ENCODE results near the gene GON4L. TPM values are rescaled to one million over a fixed set of nuclear protein-coding genes. Genes with fewer than 3 reads are reported as not detected.

The GON4L gene
- total RNA-seq, 1 donor from 2014 or later = 57.0 TPM

- H3K4me3 Mint-ChIP-seq (ENCODE audit: unreplicated experiment) = peak overlapping the region; percentile 93
- no peaks in the 10 kb centered on the region for H3K27me3 Mint-ChIP-seq (ENCODE audit: unreplicated experiment)
- TF ChIP-seq CTCF (IDR thresholded peaks at IDR 0.05) = no peak
- H3K4me1 Mint-ChIP-seq (ENCODE audit: unreplicated experiment) = peaks cover 4% of the 10 kb centered on the region
- H3K9me3 Mint-ChIP-seq (ENCODE audit: unreplicated experiment) = no peaks in the 10 kb centered on the region
- H3K36me3 Mint-ChIP-seq (ENCODE audit: unreplicated experiment) = peaks cover 3% of the 10 kb centered on the region
- DNase-seq (ENCODE audit: extremely low spot score, unreplicated experiment) = no peak
- peak overlapping the region; percentile 89 for H3K27ac Mint-ChIP-seq (ENCODE audit: unreplicated experiment)
These were observed 112.2 kb downstream of the GON4L start for GRCh38 chr1:155744711-155745283.

GRCh38 chr1:155741908-155742307, 115.1 kb downstream of the GON4L start:
- no peak for DNase-seq (ENCODE audit: extremely low spot score, unreplicated experiment)
- H3K4me1 Mint-ChIP-seq (ENCODE audit: unreplicated experiment) = peaks cover 4% of the 10 kb centered on the region
- H3K36me3 Mint-ChIP-seq (ENCODE audit: unreplicated experiment) = peaks cover 10% of the 10 kb centered on the region
- H3K9me3 Mint-ChIP-seq (ENCODE audit: unreplicated experiment) = no peaks in the 10 kb centered on the region
- H3K4me3 Mint-ChIP-seq (ENCODE audit: unreplicated experiment) = no peak overlapping the region
- TF ChIP-seq CTCF (IDR thresholded peaks at IDR 0.05) = no peak
- no peaks in the 10 kb centered on the region for H3K27me3 Mint-ChIP-seq (ENCODE audit: unreplicated experiment)
- no peak overlapping the region for H3K27ac Mint-ChIP-seq (ENCODE audit: unreplicated experiment)

GRCh38 chr1:155740995-155741394, 116.0 kb downstream of the GON4L start:
- DNase-seq (ENCODE audit: extremely low spot score, unreplicated experiment) = no peak
- H3K9me3 Mint-ChIP-seq (ENCODE audit: unreplicated experiment) = no peaks in the 10 kb centered on the region
- H3K27ac Mint-ChIP-seq (ENCODE audit: unreplicated experiment) = no peak overlapping the region
- H3K4me1 Mint-ChIP-seq (ENCODE audit: unreplicated experiment) = peaks cover 4% of the 10 kb centered on the region
- peaks cover 12% of the 10 kb centered on the region for H3K36me3 Mint-ChIP-seq (ENCODE audit: unreplicated experiment)
- no peak overlapping the region for H3K4me3 Mint-ChIP-seq (ENCODE audit: unreplicated experiment)
- TF ChIP-seq CTCF (IDR thresholded peaks at IDR 0.05) = no peak
- H3K27me3 Mint-ChIP-seq (ENCODE audit: unreplicated experiment) = no peaks in the 10 kb centered on the region

GRCh38 chr1:155729031-155729898, 127.7 kb downstream of the GON4L start:
- Mint-ChIP-seq H3K27me3 (ENCODE audit: unreplicated experiment) (no peaks in the 10 kb centered on the region), H3K36me3 (ENCODE audit: unreplicated experiment) (peaks cover 13% of the 10 kb centered on the region), H3K27ac (ENCODE audit: unreplicated experiment) (peak overlapping the region; percentile 6), H3K4me1 (ENCODE audit: unreplicated experiment) (no peaks in the 10 kb centered on the region), H3K4me3 (ENCODE audit: unreplicated experiment) (no peak overlapping the region), H3K9me3 (ENCODE audit: unreplicated experiment) (no peaks in the 10 kb centered on the region)
- no peak for DNase-seq (ENCODE audit: extremely low spot score, unreplicated experiment)
- peak; percentile 66 for TF ChIP-seq CTCF (IDR thresholded peaks at IDR 0.05)

- Mint-ChIP-seq H3K4me1 (ENCODE audit: unreplicated experiment) (no peaks in the 10 kb centered on the region), H3K27ac (ENCODE audit: unreplicated experiment) (no peak overlapping the region), H3K4me3 (ENCODE audit: unreplicated experiment) (no peak overlapping the region), H3K36me3 (ENCODE audit: unreplicated experiment) (peaks cover 11% of the 10 kb centered on the region), H3K27me3 (ENCODE audit: unreplicated experiment) (no peaks in the 10 kb centered on the region), H3K9me3 (ENCODE audit: unreplicated experiment) (no peaks in the 10 kb centered on the region)
- TF ChIP-seq CTCF (IDR thresholded peaks at IDR 0.05) = no peak
- DNase-seq (ENCODE audit: extremely low spot score, unreplicated experiment) = no peak
These were observed 131.9 kb downstream of the GON4L start for GRCh38 chr1:155725142-155725541.
